Fibroblast of lung (primary cell): Measurements from ENCODE around the gene WDR35. TPM values are rescaled to one million over a fixed set of nuclear protein-coding genes. Genes with fewer than 3 reads are reported as not detected.

Experiments used
- DNase-seq, 2 donors: peaks; one replicate each; pipeline versions ENCODE4 v3.0.0 to v3.0.0-alpha.2; 2010; ENCODE audit warnings: low read depth in 2 of 2
- H2AFZ ChIP-seq: 2 replicates; pipeline ENCODE4 v1.5.1; 2012; ENCODE audit warnings: low read length, control low read depth, inconsistent platforms
- H3K27ac ChIP-seq: 2 replicates; pipeline ENCODE4 v1.5.1; 2011; ENCODE audit warnings: low read length, control low read depth; ENCODE audit not compliant: insufficient read depth
- H3K27me3 ChIP-seq: 2 replicates; pipeline ENCODE4 v1.5.1; 2011; ENCODE audit warnings: mild to moderate bottlenecking, low read length; ENCODE audit not compliant: control insufficient read depth, insufficient read depth
- H3K36me3 ChIP-seq: 2 replicates; pipeline ENCODE4 v1.5.1; 2011; ENCODE audit warnings: low read length; ENCODE audit not compliant: control insufficient read depth, insufficient read depth
- H3K4me1 ChIP-seq: 2 replicates; pipeline ENCODE4 v1.5.1; 2011; ENCODE audit warnings: low read length; ENCODE audit not compliant: control insufficient read depth, insufficient read depth; ENCODE audit errors: extremely low read depth
- H3K4me2 ChIP-seq: 2 replicates; pipeline ENCODE4 v1.5.1; 2011; ENCODE audit warnings: low read length, control low read depth; ENCODE audit not compliant: insufficient read depth; ENCODE audit errors: extremely low read depth
- H3K4me3 ChIP-seq, 4 experiments: fragments of 200-600 bp in 1 of 4; sonication (generic) in 1 of 4; replicated peaks in 1 of 4; 2 replicates each; pipeline ENCODE4 v1.5.1; 2011 to 2016; ENCODE audit warnings: low read length in 4 of 4, low read depth in 3 of 4, mild to moderate bottlenecking in 3 of 4, control low read depth in 2 of 4, inconsistent platforms in 1 of 4, mixed read lengths in 1 of 4; ENCODE audit not compliant: insufficient read depth in 1 of 4; ENCODE audit errors: control extremely low read depth in 1 of 4
- H3K79me2 ChIP-seq: 2 replicates; pipeline ENCODE4 v1.5.1; 2012; ENCODE audit warnings: mild to moderate bottlenecking, low read length, inconsistent platforms; ENCODE audit not compliant: control insufficient read depth, insufficient read depth
- H3K9ac ChIP-seq: 2 replicates; pipeline ENCODE4 v1.5.1; 2011; ENCODE audit warnings: mild to moderate bottlenecking, low read length, control low read depth; ENCODE audit not compliant: insufficient read depth
- H3K9me3 ChIP-seq: 2 replicates; pipeline ENCODE4 v1.5.1; 2012; ENCODE audit warnings: low read depth, low read length; ENCODE audit not compliant: control insufficient read depth, insufficient read depth
- H4K20me1 ChIP-seq: 2 replicates; pipeline ENCODE4 v1.5.1; 2011; ENCODE audit warnings: low read length; ENCODE audit not compliant: control insufficient read depth, insufficient read depth; ENCODE audit errors: extremely low read depth
- CTCF ChIP-seq, 2 donors: IDR thresholded peaks in 1 of 2; conservative IDR thresholded peaks in 1 of 2; 1 replicate in 1 of 2; 2 replicates in 1 of 2; pipeline ENCODE4 v1.5.1; 2011 to 2012; ENCODE audit warnings: low read length in 2 of 2, control low read depth in 1 of 2, inconsistent platforms in 1 of 2, low read depth in 1 of 2, mild to moderate bottlenecking in 1 of 2
- EZH2 ChIP-seq: IDR thresholded peaks from 2 replicates; pipeline ENCODE4 v1.5.1; 2012; ENCODE audit warnings: low read length, control low read depth, mild to moderate bottlenecking; ENCODE audit errors: missing control alignments
- polyA plus RNA-seq, 2 donors: library from polyadenylated mRNA; depleted of rRNA in 1 of 2; stranded (reverse) in 1 of 2; unstranded in 1 of 2; fragments of >200 nt; gene quantifications; 2 replicates each; pipeline ENCODE4 v1.2.1, GENCODE V29; 2011 to 2012; ENCODE audit warnings: missing spikeins in 1 of 2
- total RNA-seq: library from RNA; depleted of rRNA; stranded (reverse); fragments of >200 nt; gene quantifications from 2 replicates; pipeline ENCODE4 v1.2.1, GENCODE V29; 2014

Gene WDR35
- total and polyA plus RNA-seq, 2 donors (not counting 1 experiment from before 2014, with no cell fraction given) = 8.3 to 11.6 TPM

- Histone ChIP-seq H3K36me3 (peaks cover 19% of the 10 kb centered on the region), H2AFZ (no peak overlapping the region), H3K27me3 (no peaks in the 10 kb centered on the region), H3K4me2 (no peak overlapping the region), H3K4me1 (no peaks in the 10 kb centered on the region), H3K27ac (no peak overlapping the region), H3K79me2 (no peaks in the 10 kb centered on the region), H3K9ac (no peak overlapping the region), H3K4me3 (no peak overlapping the region), H3K9me3 (no peaks in the 10 kb centered on the region), H4K20me1 (no peaks in the 10 kb centered on the region)
- no peak for DNase-seq
- TF ChIP-seq EZH2 (no peak), CTCF (conservative IDR thresholded peaks at IDR 0.05 in 1 of 2, IDR thresholded peaks at IDR 0.05 in 1 of 2; ENCODE audit: low read depth in 1 of 2, low read length in 2 of 2) (no peak)
Observed at GRCh38 chr2:20030224-20030623, 40.3 kb upstream of the WDR35 start.

GRCh38 chr2:20027705-20028434 is 38.0 kb upstream of the WDR35 start:
- H4K20me1 ChIP-seq = no peaks in the 10 kb centered on the region
- H3K27me3 ChIP-seq = no peaks in the 10 kb centered on the region
- no peaks in the 10 kb centered on the region for H3K9me3 ChIP-seq
- no peak overlapping the region for H3K9ac ChIP-seq
- no peak for TF ChIP-seq CTCF (conservative IDR thresholded peaks at IDR 0.05 in 1 of 2, IDR thresholded peaks at IDR 0.05 in 1 of 2; ENCODE audit: low read depth in 1 of 2, low read length in 2 of 2)
- TF ChIP-seq EZH2 = no peak
- peak in 1 of 2 donors; percentile 68 for DNase-seq
- H3K36me3 ChIP-seq = peaks cover 8% of the 10 kb centered on the region
- H3K79me2 ChIP-seq = no peaks in the 10 kb centered on the region
- no peak overlapping the region for H3K4me3 ChIP-seq
- no peaks in the 10 kb centered on the region for H3K4me1 ChIP-seq
- H2AFZ ChIP-seq = no peak overlapping the region
- no peak overlapping the region for H3K4me2 ChIP-seq
- no peak overlapping the region for H3K27ac ChIP-seq

GRCh38 chr2:20027260-20027677 is 37.4 kb upstream of the WDR35 start:
- H3K27ac ChIP-seq = no peak overlapping the region
- no peaks in the 10 kb centered on the region for H4K20me1 ChIP-seq
- H2AFZ ChIP-seq = no peak overlapping the region
- H3K4me3 ChIP-seq = no peak overlapping the region
- no peaks in the 10 kb centered on the region for H3K9me3 ChIP-seq
- no peak for DNase-seq
- no peaks in the 10 kb centered on the region for H3K4me1 ChIP-seq
- peaks cover 8% of the 10 kb centered on the region for H3K36me3 ChIP-seq
- H3K4me2 ChIP-seq = no peak overlapping the region
- no peak for TF ChIP-seq CTCF (conservative IDR thresholded peaks at IDR 0.05 in 1 of 2, IDR thresholded peaks at IDR 0.05 in 1 of 2; ENCODE audit: low read depth in 1 of 2, low read length in 2 of 2)
- no peak for TF ChIP-seq EZH2
- no peak overlapping the region for H3K9ac ChIP-seq
- no peaks in the 10 kb centered on the region for H3K79me2 ChIP-seq
- no peaks in the 10 kb centered on the region for H3K27me3 ChIP-seq
